GM18868 (cell line): ENCODE results near the gene POU3F3.

Experiments used
- ATAC-seq: cut with Tn5 transposase; IDR thresholded peaks from one replicate; pipeline ENCODE4 v1.9.1; 2021; ENCODE audit warnings: mild to moderate bottlenecking, moderate library complexity; ENCODE audit not compliant: unreplicated experiment

Gene POU3F3

DNA sequence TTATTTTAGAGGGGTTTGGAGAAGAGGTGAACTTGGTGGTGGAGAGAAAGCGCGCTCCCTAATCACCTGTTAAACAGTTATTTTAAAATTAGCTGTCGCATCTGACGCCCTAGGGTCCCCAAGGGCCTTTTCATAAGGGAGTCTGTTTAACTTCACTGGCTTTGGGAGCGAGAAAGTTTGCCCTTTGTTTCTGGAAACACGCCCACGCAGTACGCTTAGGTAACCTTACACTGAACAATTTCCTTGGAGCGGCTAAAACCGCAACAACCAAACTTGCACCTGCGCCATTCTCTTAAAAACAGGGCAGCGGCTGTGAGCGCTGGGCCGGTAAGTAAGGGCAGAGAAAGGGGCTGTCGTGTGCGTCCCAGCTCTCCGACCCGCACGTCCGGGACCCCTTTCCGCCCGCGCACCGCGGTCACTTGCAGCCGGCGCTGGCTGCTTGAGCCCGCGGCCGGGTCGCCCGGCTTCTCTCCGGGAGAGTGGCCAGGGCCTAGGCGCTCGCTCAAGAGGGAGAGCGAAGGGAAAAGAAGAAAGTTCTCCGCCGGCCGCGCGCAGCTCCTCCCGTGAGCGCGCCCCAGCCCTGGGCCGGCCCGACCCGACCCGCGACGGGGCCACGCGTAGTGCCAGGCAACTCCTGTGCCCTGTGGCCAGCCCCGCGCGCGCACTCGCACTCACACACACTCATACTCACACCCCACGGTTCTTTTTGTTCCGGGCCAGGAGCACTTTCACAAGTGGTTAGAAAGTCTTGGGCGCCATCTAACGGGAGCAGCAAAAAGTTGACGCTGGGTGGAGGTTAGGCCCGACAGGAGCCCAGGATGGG lies 19.2 kb downstream of the POU3F3 start:
- peak; percentile 94 for ATAC-seq

DNA sequence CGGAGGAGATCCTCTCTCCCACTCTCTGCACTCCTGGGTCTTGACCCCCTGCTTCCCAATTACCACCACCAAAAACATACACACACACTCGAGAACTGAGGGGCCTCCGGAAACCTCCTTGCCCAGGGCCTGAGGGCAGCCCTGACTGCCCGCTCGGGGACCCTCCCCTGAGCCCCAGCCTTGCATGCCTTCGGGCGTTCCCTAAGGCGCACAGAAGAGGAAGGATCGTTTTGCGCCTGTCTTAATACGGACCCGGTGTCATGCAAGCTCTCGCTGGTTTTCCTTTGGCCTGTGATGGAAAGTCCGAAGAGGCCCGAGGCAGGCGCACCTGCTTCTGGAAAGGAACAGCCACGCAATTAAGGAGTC lies 19.8 kb downstream of the POU3F3 start:
- ATAC-seq = peak; percentile 4

DNA sequence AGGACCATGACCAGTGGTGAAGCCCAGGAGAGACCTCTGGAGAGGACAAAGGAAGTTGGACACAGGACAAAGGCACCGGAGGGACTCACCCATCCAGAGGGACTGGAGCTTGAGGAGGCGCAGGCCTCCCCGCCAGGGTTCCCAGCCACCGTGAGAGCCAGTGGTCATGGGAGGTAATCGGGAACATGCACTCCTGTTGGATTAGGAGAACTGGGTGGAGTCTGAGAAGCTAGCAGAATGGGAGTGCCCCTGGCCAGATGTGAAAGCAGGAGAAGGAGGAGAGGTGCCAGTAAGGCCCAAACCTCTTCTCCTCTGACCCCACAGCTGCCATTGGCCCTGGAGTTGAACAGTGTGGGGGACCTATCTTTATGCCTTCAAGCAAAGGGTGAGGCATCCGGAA lies 20.3 kb downstream of the POU3F3 start:
- ATAC-seq = no peak

DNA sequence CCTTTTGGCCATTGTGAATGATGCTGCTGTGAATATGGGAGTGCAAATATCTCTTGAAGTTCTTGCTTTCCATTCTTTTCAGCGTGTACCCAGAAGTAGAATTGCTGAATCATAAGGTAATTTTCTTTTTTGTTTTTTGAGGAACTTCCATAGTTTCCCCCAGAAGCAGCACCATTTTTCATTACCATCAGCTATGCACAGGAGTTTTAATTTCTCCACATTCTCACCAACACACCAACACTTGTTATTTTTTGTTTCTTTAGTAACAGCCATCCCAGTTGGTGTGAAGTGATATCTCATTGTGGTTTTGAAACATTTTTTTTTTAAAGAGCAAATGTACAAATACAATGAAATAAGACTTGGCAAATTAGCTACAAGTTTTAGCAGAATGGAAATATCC lies 21.3 kb downstream of the POU3F3 start:
- no peak for ATAC-seq

DNA sequence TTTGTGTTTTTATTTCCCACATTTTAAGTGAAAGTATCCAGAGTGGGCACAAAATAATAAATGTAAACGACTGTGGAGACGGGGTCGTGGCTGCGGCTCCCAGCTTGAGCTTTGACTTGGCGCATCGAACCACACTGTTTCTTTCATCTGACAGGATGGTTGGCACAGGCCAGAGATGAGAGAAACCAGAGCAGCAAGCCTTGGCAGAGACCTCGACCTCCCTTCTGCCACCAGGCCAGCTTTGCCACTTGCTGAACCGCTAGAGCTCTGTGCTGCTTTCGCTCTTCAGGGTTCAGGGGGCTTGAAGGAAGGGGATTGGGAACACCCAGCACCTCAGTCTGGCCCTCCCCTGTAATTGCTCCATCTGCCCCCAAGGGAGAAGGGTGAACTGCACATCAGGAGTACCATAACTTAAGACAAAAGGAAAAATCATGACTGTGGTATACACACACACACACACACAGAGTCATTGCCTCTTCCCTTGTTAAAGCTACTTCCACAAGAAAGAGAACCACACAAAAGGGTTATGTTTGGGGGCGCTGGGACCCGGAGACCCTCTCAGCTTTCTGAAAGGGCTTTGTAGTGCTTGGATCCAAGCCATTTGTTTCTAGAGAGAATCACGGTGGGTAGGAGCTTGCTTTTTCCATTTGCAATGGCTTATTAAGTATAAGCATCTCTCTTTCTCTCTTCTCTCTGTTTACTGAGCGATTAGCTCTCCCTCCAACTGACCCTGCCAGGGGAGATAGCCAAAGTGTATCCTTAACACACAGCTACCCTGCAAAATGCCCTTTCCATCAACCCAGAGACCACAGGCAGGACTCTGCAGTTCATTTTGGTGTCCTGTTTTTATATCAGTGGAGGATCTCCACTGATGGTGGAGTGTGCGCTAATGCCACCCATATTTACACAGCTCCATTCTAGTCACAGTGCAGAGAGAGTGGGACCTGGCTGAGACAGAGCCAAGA lies 23.0 kb downstream of the POU3F3 start:
- no peak for ATAC-seq

DNA sequence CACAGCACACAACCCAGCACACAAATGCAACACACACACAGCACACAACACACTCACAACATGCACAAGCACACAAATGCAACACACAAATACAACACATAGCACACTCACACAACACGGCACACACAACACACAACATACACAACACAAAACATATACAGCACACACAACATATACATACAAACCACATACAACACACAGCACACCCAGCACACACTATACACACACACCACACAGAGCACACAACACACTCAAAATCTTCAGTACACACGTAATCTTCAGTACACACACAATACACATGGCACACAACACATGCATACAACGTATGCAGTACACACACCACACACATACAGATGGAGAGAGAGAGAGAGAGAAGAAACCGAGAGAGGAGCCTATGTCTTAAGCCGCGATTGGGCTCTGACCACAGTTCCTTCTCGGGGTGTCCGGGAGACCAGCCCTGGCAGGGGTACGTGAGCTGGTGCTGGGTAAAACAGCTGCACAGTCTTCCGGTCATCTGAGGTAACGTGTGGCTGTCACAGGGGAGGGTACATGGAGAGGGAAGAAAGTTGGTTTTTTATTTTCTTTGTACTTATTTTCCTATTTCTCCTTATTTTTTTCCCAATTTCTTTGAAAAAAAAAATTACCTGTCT lies 25.1 kb downstream of the POU3F3 start:
- ATAC-seq = no peak

DNA sequence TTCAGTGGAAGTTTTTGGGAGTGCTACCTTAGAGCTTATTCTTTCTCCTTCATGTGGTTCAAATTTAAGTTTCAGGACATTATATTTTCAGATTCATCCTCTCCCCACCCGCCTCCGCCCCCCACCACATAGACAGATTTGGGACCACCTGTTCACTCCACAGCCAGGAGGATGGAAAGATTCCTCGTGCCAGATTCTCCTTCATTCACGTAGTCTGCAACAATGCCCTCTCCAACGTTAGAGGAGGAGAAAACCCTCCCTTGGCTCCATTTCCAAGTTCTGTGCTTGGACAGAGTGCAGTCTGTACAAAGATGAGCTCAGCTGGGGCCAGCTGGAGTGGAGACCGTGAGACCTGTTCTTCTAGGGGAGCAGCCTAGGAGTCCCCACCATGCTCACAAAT lies 26.2 kb downstream of the POU3F3 start:
- no peak for ATAC-seq

DNA sequence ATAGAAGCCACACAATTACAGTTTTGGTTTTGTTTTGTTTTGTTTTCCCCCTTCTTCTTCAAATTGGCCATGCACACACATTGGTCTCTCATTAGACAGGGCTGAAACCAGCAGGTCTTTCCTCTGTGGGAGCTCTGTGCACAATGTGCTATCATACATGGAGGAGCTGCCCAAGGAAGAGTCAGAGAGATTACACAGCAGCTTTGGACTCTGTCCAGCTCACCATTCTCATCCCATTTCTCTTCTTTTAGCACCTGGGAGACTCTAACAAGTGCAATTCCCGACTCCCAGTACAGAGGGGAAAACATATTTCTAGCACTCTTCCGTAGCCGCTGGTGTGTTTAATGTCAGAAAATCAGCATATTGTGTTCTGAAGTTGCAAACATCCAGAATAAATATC lies 29.4 kb downstream of the POU3F3 start:
- ATAC-seq = no peak

DNA sequence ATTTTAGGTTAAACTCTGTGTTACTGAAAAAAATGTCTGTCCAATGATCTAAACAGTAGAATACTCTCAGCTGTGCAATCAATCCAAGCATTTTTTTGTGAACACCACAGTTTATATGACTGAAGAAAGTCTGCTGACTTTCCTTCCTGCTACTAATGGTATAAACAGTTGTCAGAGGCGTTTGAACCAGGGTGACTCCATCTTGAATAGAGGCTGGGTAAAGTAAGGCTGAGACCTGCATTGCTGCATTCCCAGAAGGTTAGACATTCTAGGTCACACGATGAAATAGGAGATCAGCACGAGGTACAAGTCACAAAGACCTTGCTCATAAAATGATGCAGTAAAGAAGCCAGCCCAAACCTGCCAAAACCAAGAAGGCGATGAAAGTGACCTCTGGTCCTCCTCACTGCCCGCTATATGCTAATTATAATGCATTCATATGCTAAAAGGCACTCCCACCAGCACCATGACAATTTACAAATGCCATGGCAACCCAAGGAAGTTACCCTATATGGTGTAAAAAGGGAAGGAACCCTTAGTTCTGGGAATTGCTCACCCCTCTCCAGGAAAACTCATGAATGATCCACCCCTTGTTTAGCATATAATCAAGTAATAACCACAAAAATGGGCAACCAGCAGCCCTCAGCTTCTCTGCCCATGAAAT lies 31.3 kb downstream of the POU3F3 start:
- no peak for ATAC-seq

DNA sequence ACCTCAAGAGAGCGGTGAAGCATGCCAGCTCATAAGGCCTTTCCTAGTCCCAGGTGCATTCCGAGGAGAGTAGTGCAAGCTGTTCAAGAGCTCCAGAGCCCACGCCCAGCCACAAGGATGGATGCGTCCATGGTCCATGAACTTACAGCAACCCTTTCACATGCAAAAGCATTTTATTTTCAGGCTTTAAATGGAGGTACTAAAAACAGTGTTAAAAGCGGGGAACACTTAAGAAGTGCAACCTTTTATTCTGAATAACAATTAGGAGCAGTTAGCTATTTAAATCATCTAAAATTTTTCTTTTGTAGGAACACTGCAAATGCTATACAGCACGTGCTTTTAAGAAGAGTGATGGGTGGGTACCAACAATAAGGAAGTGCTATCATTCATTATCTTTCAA lies 33.8 kb downstream of the POU3F3 start:
- ATAC-seq = no peak

DNA sequence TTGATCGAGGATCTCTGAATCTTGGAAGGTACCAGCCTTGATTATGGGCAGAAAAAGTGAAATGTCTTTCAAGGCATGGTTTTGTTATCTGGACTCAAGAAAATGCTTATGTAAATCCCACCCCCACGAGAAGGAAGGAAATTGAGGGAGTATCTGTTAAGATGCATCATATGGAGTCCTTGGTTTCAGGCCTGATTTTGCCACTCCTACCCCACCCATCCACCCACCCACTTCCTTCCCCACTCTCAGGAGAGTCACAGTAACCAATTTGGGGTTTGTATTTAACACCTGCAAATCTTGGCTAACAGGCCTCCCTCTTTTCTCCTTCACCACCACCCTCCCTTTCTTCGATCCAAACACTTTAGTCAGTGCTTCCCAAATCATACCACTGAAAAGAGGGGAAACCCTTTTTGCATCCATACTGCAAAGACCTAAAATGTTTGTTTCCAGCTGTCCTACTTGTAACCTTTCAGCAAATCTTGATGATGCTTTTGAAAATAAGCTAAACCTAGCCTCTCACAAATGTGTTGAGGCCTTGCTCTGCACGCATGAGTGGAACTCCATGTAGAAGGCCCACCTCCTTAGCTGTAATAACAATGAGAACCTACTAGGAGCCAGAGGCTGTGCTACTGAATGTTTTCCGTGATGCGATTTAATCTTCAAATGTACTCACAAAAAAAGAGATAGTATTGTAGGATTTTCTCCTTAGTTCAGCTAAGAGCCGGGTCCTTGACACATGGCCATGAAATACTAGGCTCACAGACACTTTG lies 34.8 kb downstream of the POU3F3 start:
- ATAC-seq = no peak

DNA sequence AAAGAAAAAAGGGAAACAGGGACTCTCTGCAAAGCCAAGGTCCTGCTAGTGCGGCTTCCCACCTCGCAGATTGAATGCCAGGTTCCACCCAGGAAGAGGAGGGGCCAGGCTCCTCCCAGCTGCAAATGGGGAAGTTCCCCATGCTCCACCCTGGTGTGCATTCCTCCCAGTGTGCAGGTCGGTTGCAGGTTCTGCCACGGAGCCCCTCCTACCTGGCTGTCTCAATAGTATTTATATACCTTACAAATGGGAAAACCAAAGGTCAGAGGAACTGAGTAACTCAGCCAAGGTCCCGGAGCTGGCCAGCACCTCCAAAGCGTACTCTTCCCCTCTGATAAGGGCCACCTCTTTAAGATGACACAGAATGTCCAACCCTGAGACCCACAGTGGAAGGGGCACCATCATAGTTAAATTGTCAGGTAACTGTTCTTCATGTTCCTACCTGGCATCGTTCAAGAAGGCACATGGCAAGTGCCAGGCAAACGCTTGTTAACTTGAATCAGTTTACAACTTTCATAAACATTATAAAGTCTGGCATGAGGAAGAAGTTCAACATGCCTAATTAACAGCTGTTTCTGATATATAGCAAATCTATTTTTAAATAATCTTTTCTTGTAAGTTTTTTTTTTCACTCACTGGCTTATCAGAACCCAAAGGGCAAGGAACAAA lies 35.5 kb downstream of the POU3F3 start:
- no peak for ATAC-seq

DNA sequence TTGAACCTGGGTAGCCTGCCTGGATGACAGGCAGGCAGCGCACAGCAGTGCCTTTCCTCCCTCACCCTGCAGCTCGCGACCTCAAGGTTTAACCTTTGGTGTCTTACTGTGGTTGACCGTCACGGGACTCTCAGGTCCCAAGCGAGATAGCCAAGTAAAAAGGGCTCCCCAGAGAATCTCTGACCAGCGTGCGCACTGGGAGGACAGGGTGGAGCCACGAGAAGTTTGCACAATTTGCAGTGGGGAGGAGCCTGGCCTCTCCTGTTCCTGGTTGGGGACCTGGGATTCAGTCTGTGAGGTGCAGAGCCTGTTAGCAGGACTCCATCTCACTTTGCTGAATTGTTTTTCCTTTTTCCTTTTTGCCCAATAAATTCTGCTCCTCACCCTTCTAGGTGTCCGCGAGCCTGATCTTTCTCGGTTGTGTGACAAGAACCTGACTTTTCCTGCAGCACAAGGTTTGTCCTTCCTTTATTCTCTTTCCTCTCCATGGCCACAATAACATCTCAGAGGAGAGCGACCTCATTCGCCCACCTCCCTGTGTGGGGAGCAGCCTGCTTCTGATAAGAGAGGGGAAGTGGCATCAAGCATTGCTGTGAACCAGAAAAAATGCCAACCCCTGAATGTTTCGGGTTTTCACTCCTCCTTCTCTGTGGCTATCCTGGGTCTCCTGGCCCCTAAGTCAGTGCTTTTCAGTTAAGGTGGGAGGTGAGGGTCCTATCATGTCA lies 36.2 kb downstream of the POU3F3 start:
- no peak for ATAC-seq

DNA sequence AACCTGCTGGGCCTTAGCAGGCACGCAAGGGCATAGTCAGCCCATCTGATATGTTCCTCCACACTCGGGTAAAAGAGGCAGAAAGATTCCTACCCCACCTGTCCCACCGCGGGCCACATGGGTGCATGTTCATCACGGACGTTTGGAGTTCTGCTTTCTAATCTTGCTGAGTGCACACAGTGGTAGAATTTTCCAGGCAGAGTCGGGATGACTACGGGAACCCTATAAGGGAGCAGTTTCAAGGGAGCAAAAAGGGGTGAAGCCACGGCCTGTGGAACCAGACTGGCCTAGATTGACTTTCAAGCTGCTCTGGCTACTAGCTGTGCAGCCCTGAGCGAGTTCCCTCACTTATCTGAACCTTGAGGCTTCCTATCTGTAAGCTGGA lies 36.8 kb downstream of the POU3F3 start:
- ATAC-seq = no peak

DNA sequence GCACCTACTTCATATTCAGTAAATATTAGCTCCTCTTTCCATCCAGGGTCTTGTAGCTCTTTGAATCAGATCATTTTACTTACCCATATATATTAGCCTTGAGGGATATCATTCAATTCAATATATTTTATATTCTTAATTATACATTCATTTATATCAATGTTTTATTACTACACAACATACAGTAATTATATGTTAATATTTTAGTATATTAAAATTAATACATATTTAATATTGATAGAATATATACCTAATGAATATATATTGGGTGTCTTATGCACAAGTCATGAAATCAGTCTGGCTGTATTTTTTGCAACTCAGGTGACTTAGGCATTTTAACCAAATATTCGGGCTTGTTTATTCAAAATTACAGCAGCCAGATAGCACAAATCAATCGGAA lies 37.2 kb downstream of the POU3F3 start:
- no peak for ATAC-seq

DNA sequence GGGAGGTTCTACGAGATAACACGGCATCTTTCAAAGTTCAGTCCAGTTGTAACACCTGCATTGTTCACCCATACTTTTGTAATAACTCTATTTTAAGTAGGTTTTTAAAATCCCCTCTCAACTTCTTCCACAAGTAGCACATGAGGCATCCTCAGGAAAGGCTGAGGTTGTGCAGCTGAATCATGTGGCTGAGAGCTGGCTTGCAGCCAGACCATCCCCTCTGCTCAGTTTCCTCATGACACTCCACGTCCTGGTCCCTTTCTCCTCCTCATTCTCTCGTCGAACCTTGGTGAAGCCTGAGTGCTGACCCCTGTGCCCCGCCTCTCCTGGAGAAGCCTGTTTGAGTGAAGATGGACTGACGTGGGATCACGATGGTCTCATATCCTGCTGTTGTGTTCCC lies 42.5 kb downstream of the POU3F3 start:
- ATAC-seq = no peak

DNA sequence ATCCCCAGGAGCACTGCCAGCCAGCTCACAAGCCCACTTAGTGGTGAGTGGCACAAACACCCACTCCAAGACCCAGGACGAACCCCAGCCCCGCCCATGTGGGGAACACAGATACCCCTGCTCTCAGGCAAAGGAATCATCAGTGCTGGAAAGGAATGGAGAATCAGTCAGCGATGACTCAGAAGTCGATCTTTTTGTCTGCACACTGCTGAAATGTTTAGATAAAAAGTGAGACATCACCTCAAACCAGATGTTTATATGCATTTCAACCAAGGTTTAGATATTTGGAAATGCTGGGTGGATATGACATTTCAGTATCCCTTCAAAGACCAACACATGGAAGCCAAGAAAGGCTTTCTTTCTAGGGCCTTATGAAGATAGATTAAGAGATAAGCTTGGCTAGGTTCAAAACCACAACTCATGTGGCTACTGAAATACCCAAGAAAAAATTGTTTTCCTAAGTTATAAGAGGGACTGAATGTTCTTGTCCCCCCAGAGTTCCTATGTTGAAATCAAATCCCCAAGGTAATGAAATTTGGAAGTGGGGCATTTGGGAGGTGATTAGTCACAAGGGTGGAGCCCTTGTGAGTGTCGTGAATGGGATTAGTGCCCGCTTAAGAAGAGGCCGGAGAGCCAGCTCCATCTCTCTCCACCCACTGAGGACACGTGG lies 43.7 kb downstream of the POU3F3 start:
- no peak for ATAC-seq

DNA sequence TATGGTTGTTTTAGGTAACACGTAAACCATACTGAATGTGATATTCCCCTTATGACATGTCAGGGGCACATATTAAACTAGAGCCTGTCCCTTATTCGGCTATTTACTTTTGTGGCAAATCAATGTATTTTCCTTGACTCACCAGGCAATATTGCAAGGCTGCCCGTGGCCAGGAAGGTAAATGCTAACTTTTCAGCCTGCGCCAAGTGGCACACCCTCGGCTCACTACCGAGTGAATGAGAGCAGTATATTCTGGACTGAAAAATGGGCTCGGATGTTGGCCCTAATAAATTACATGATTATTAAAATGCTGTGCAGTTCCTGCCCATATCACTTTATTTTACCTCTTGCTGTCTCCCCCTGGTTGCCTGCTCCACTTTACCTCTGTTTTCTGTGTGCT lies 46.7 kb downstream of the POU3F3 start:
- ATAC-seq = no peak
